ENCODE data around the gene GHR.
"Not testable (repeated sequence)": the region's sequence is repeated elsewhere in the genome, so short reads cannot be mapped to it uniquely, and the experiment has no call there.

Gene GHR

DNA sequence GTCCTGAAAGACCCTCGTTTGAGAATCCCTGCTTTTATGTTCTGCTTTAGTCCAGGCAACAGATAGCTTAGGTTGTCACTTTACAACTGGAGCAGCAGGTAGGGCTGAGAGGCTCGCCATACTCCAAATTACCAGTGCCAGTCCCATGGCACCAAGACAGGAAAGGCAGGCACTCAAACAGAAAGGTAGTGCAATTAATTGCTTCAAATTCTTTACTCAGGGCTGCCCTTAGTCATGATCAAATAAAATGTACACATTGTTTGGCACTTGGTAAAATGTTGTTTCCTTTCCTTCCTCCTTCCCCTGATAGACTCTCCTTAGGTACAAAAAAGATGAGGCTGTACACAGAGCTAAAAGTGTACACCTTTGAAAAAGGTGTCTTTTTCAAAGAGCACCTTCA is 217.6 kb downstream of the GHR start:
- DNase-seq (ENCODE audit: low read depth in 2 of 3, low spot score in 2 of 3), result no peak

DNA sequence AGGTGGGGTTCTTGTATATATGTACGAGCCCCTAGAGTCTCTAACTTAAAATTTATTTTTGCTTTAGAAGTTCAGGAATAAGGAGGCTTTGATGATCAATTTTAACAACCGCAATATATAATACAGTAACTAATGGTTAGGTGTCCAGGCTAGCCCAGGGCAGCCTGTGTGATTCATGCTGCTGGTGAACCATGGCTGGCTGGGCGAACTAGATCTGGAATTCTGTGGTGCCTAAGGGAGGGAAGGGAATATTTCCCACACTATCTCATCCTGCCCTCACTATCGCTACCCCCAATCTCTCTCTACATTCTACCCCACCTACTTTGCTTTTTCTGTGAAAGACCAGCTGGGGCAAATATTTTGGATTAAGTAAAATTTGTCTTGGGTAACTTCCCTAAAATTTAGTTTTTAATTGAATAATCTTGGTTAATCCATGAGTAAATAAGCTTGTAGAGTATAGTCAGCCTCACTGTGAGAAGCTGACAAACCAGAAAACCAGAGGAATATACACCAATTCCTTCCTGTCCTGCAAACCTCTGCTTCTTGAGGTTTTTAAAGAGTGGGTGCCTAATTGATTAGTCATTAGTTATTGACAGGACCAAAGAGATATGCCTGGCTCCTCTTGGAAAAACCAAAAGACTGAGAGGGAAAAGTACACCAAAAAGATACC is 218.2 kb downstream of the GHR start:
- no peak for DNase-seq (ENCODE audit: low read depth in 2 of 3, low spot score in 2 of 3)

DNA sequence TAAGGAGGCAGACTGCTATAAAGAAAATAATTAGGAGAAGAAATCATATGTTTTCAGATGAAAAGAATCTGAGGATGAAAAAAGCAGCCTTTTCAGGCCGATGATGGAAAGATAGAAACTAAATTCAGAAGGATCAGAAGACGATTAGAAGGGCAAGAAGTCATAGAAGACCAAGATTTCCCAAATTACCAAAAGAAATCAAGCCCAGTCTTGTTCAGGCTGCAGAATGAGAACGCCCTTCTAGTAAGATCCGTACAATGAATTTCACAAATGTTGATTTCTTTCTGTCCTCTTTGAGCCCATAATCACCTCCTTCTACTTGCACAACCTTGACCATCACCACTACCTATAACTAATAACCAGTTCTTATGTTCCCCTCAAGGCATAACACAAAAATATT is 218.8 kb downstream of the GHR start:
- DNase-seq (ENCODE audit: low read depth in 2 of 3, low spot score in 2 of 3), result no peak

DNA sequence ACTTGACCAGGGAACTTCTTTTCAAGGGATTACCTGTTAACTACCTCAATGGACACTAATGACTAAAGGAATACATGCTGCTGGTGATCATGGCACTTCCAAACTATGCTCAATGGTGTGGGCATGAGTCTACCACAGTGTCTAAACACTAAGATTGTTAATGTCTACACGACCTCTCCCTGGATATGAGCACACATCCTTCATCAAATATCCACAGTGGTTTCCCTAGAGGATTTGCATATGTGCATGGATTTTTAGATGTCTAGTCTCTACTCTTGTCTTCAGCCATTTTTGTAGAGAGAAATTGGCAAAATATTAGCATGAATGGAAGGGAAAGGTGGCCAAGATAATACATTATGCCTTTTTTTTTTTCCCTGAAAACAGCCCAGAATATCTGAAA is 220.1 kb downstream of the GHR start:
- no peak for DNase-seq (ENCODE audit: low read depth in 2 of 3, low spot score in 2 of 3)

DNA sequence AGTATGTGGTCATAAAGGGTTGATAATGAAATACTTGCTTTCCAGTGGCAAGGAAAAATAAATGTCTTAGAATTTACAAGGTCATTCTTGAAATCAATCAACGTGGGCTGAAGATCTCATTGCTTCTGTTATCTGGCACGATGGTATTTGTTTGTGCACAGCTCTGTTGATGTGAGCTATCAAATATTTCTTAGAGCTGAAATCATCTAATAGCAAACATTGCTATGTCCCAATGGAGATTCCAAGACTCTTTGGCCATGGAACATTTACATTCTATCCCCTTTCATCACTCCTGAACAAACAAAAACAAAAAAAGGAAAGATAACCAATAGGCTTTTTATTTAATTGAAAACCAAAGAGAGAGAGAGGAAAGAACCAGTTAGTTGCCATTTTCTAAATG is 221.9 kb downstream of the GHR start:
- no peak for DNase-seq (ENCODE audit: low read depth in 2 of 3, low spot score in 2 of 3)

DNA sequence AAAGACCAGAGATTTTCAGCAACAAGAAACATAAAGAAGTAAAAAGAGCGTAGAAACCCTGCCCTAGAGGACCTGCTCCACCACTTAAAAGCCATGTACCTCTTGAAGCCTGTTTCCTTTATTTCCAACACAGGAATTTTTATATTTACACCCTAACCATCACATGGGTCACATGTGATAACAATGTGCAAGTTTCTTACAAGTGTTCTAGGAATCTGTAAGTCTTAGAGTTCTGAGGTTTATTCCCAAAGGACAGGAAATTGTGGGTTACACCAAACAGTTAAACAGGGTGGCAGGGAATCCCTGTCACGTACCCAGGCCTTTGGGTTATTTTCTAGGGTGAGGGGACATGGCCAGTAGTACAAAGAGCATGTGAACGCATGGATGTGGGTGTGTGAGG is 224.8 kb downstream of the GHR start:
- DNase-seq (ENCODE audit: low read depth in 2 of 3, low spot score in 2 of 3), result no peak

DNA sequence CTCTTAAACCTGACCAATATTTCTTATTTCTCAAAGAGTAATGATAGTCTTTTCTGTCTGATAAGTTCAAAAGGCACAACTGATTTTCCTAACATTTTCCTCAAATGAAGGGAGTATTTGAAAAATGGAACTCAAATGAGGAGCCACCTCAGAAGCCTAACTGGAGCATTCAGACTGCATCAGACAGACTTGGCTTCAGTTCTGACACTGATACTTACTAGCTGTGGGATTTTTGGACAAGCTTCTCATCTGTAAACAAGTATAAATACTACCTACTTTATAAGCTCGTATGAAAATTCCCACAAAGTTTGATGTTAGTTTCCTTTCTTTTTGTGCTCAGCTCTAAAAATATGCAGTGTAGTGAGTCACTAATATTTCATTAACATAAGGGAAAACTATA is 225.7 kb downstream of the GHR start:
- DNase-seq (ENCODE audit: low read depth in 2 of 3, low spot score in 2 of 3), result no peak

DNA sequence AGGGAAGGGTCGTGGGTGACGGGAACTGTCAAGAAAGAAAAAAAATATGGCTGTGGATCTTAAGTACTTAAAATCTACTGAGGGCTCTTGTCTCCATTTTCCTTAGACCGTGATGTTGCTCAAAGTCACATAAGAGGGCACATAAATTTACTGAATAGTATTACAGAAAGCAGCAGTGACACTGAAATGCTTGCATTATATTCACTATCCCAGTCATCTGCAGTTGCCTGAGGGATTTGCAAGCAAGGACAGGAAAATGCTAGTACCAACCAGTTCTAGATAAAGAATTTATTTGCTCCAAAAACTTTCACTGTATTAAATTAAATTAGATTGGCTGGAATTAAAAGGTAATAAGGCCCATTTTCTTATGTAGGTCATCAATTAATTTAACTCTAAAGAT is 226.8 kb downstream of the GHR start:
- DNase-seq (ENCODE audit: low read depth in 2 of 3, low spot score in 2 of 3), result no peak

DNA sequence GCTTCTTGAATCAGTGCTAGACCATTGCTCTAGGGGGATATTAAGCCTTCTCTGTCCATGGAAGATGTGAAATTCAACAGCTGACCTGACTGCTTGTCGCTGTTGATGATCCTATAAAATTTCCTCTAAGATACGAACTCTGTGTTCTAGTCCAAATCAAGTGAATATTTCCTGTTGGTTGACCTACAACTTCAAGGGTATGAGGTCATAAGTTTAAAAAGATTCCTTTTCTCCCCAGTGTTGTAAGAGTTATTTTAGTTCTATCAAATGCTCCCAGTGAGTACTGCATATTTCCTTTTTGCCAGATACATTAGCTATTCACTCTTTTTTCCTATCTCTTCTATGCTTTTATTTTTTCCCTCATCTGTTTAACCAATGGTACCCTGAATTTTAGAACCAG is 230.5 kb downstream of the GHR start:
- no peak for DNase-seq (ENCODE audit: low read depth in 2 of 3, low spot score in 2 of 3)

DNA sequence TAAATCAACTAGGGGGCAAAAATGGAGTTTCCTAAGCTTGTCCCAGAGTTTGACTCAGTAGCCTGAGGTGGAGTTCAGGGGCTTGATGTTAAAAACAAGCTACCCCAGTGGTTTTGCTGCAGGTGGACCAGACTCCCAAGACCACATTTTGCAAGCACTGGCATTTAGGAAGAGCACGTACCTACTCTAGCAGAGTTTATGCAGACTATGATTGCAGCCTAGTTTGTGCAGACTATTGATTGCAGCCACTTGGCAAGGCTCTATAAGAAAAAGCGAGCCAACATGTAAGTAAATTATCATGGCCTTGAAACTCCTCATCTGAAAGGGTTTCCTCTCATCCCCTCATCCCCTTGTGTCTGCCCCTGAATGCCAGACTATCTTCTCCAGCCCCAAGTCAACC is 231.4 kb downstream of the GHR start:
- DNase-seq (ENCODE audit: low read depth in 2 of 3, low spot score in 2 of 3), result no peak

DNA sequence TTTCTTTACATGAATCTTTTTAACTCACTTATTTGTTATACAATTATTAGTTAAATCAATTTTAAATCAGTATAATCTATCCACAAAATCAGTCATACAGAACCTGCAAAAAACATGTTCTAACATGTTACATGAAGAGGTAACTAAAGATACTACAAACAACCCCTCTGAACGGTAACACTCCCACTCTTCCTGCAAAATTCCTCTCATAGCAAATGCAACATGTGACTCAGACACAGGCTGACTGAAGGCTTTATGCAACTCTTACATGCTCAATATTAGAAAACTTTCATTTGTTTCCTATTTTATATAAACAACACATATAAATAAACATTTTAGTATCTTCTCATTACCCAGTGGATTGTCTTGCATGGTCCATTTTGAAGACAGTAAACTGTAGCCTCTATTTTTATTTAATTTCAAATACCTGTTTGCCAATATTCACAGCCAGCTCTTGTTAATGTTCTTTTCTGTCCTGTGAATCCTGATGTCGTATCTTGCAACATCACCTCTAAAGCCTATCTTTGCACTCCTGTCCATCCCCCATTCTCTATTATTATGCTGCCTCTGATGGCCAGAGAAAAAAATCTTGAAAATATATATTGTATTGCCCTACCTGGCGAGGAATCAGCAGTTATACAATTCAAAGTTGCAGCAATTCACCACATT is 232.9 kb downstream of the GHR start:
- DNase-seq (ENCODE audit: low read depth in 2 of 3, low spot score in 2 of 3), result no peak

DNA sequence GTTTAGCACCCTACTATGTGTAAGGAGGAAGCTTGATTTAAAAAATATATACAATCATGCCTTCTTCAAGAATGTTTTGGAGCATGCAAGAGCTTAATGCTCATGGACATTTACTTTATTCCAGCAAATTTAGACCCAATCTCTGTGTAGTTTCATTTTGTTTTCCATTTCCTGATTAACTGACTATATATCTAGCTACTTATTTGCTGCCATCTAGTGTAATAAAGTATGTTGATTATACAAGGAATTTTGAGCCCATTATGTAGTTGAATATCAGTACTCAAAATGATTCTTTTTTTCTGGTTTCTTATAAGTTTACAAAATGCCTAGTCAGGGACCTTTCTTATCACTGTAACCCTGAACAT is 233.4 kb downstream of the GHR start:
- DNase-seq (ENCODE audit: low read depth in 2 of 3, low spot score in 2 of 3), result no peak

DNA sequence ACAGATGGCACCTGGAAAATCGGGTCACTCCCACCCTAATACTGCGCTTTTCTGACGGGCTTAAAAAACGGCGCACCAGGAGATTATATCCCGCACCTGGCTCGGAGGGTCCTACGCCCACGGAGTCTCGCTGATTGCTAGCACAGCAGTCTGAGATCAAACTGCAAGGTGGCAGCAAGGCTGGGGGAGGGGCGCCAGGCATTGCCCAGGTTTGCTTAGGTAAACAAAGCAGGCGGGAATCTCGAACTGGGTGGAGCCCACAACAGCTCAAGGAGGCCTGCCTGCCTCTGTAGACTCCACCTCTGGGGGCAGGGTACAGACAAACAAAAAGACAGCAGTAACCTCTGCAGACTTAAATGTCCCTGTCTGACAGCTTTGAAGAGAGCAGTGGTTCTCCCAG is 236.6 kb downstream of the GHR start:
- not testable (repeated sequence) for DNase-seq (ENCODE audit: low read depth in 2 of 3, low spot score in 2 of 3)

DNA sequence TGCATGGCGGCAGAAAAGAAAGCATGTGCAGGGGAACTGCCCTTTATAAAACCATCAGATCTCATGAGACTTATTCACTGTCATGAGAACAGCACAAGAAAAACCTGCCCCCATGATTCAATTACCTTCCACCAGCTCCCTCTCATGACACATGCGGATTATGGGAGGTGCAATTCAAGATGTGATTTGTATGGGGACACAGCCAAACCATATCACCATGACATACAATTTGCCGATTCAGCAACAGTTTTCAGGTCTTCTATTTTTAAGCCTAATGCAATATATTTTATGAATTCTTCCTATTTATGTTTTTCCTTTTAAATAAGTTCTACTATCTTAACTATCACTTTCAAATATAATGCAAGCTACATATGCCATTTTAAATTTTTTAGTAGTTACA is 242.6 kb downstream of the GHR start:
- no peak for DNase-seq (ENCODE audit: low read depth in 2 of 3, low spot score in 2 of 3)

DNA sequence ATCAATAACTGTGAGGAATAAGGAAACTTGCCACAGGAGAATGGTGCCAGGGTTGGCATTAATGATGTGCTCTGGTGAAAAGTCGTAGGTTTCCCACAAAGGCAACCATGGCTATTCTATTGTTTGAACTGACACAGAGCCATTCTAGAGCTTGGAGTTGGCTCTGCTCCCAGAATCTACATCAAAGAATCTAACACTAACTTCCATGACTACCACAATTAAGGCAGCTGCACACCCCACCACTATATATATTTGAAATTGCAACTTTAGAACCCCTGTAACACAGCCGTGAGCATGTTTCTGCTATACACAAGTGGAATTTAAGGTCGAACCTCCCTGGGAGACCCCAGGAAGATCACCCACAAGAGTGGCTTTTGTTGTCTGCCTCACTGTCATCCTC is 243.6 kb downstream of the GHR start:
- no peak for DNase-seq (ENCODE audit: low read depth in 2 of 3, low spot score in 2 of 3)

DNA sequence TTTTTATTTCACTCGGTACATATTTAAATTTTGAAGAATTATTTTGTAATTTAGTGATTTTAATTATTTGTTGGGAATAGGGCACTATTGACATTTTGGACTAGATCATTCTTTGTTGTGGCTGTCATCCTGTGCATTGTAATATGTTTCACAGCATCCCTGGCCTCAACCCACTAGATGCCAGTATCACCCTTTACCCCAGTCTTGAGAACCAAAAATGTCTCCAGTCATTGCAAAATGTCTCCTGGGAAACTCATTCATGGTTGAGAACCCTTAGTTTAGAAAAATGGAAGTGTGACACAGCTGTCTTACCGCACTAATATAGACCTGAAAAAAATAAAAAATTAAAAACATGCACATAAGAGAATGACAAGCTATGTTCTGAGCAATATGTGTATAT is 245.0 kb downstream of the GHR start:
- no peak for DNase-seq (ENCODE audit: low read depth in 2 of 3, low spot score in 2 of 3)

DNA sequence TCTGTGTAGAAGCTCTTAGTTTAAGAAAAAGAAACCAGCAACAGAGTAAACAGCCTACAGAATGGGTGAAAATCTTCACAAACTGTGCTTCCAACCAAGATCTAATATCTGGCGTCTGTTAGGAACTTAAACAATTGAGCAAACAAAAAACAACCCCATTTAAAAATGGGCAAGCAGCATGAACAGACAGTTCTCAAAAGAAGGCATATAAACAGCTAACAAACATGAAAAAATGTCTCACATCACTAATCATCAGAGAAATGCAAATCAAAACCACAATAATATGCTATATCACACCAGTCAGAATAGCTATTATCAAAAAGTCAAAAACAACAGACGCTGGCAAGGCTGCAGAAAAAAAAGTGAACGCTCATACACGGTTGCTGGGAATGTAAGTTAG is 249.7 kb downstream of the GHR start:
- no peak for DNase-seq (ENCODE audit: low read depth in 2 of 3, low spot score in 2 of 3)

DNA sequence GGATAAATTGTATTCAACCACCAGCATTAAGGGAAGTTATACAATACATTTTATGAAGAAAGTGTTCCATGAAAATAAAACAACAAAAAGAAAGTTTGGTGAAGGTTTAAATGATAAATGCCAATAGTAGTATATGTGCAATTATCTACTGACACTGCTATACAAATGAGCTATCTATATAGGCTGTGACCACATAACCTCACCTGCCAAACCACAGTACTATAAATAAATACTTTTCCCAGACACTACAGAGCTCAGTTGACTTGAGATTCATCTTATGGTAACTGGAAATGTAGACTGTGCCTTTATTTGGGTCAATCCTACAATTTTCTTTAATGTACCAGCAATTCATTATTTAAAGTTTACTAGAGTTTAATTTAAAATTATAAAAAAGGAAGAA is 252.4 kb downstream of the GHR start:
- no peak for DNase-seq (ENCODE audit: low read depth in 2 of 3, low spot score in 2 of 3)

DNA sequence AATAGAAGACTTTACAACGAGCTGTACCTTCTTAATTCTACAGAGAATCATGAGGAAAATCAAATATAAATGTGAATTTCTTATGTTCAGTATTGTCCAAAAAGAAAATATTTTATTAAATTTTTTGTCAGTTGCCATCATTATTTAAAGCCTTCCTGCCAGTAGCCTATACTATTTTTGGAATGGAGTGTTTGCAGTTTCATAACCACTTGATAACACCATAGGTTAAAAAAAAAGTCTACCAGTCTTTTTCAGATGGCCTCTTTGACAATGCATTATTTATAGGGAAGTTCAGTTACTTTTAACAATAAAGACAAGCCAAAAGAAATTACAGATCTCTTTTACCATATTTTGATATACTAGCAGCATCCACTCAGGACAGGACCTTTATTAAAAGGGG is 253.1 kb downstream of the GHR start:
- no peak for DNase-seq (ENCODE audit: low read depth in 2 of 3, low spot score in 2 of 3)

DNA sequence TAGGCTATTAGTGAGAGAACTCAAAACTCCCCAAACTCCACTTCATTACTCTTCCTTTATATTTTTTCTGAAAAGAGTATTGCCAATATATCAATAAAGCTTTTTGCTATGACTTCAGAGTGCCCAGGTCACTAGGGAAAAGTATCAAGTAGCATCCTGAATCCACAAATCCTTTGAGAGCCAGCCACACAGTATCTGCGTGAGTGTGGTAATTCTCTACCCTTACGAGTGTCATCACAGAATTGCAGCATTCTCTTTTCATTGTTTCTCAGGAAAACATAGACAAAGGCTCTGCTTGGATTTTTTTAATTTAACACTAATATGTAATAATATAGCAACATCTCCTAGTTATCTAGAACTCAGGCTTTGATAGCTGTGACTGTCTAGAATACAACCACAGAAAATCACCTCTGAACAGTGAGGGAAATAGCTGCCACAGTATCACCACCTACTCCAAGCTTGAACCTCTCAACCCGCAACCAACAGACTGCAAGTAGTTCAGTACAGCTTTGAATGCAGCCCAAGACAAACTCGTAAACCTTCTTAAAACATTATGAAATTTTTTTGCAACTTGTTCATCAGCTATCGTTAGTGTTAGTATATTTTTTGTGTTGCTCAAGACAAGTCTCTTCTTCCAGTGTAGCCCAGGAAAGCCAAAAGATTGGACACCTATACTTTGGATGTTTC is 254.1 kb downstream of the GHR start:
- no peak for DNase-seq (ENCODE audit: low read depth in 2 of 3, low spot score in 2 of 3)

DNA sequence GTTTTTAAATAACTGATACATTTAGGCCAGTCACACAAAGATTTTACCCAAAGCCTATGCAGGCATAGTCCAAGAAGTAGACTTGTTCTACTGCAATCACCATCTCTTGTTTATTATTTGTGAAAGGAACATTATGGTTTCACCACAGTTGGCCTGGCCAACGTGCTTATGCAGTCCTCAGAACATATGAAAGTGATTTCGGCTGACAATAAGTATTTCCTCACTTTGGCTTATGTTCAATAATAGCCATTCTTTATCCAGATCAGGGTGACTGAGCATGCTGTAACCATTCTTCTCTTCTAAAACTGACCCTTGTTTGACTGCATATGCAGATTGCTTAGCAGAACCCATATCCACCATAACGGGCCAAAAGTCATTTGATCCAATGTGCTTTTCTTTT is 256.8 kb downstream of the GHR start:
- DNase-seq (ENCODE audit: low read depth in 2 of 3, low spot score in 2 of 3), result no peak

DNA sequence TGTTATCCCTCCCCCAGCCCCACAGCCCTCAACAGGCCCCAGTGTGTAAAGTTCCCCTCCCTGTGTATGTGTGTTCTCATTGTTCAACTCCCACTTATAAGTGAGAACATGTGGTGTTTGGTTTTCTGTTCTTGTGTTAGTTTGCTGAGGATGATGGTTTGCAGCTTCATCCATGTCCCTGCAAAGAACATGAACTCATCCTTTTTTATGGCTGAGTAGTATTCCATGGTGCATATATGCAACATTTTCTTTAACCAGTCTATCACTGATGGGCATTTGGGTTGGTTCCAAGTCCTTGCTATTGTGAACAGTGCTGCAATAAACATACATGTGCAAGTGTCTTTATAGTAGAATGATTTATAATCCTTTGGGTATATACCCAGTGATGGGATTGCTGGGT is 261.8 kb downstream of the GHR start:
- not testable (repeated sequence) for DNase-seq (ENCODE audit: low read depth in 2 of 3, low spot score in 2 of 3)

DNA sequence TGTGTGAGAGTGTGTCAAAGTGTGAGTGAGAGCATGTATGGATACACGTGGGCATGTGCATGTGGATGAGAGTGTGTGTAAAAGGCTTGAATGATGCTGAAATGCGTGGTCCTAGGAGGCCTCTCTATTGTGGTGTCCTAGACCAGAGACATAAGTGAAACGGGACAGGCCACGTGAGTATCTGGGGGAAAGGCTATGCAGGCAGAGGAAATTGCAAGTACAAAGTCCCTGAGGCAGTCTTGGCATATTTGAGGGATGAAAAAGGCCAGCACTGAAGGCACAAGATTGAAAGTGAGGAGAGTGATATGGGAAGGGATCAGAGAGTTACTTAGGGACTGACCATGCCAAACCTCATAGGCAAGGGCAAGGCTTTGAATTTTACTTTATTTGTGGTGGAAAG is 266.2 kb downstream of the GHR start:
- DNase-seq (ENCODE audit: low read depth in 2 of 3, low spot score in 2 of 3), result no peak

Measured in activated CD8-positive, alpha-beta memory T cell treated with anti-CD3 and anti-CD28 coated beads for 48 hours (primary cell).